Activated CD4-positive, alpha-beta T cell treated with anti-CD3 and anti-CD28 coated beads, Interleukin-2, amount 50 U/mL, for 24 hours (primary cell): ENCODE results near the gene GET4.

ENCODE experiments used
- DNase-seq, 2 donors: peaks; one replicate each; pipeline ENCODE4 v3.0.0-alpha.2; 2020; ENCODE audit warnings: low read depth in 1 of 2, low spot score in 1 of 2

The GET4 gene

DNA sequence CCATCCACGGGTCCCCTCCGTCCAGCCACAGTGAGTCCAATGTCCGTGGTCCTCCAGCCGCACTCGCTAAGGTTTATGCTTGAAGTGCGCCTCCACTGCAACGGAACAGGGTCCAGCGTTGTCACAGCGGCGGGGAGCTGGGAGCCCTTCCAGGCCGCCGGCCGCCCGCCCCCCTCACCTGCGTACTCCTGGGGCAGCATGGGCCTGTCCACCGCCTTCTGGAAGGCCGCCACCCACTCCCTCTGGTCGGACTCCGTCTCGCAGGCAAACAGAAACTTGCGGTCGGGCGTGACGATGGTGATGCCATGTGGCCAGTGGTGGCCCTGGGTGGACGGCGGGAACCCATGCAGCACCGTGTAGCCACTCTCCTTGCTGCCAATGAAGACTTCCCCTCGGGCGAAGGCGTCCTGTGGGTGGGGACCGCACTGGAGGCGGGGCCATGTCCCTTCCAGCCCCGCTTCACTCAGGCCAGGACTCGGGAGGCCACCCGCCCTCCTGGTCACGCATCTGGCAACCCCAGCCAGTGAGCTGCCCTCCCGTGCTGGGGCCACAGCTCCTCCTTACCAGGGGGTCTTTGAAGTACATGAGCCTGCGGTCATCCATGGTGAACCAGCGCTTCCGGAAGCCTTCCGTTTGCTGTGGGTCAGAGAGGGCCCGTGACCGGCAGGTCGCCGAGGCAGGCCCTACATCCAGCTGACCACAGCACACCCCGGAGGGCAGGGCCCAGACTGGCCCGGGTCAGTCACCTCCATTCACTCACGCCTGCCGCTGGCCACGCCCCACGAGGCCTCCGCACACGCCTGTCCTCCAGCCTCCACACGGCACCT, 22.7 kb downstream of the GET4 start:
- DNase-seq, result no peak

DNA sequence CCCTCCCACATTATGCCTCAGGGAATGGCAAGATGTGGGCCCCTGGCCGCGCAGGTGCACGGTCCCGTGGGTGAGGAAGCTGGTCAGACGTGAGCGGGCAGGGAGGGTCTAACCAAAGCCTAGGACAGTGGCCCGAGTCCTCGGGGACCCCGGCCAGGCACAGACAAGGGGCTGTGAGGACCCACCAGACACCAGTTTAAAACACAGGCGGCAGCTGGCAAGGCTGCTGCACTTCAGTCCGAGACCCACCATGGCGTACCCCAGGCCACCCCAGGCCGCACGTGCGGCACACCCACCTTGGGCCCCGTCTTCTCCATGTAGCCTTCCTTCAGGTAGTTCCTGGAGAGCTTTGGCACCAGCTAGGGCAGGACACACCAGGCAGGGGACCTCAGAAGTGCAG, 23.5 kb downstream of the GET4 start:
- DNase-seq, result no peak

DNA sequence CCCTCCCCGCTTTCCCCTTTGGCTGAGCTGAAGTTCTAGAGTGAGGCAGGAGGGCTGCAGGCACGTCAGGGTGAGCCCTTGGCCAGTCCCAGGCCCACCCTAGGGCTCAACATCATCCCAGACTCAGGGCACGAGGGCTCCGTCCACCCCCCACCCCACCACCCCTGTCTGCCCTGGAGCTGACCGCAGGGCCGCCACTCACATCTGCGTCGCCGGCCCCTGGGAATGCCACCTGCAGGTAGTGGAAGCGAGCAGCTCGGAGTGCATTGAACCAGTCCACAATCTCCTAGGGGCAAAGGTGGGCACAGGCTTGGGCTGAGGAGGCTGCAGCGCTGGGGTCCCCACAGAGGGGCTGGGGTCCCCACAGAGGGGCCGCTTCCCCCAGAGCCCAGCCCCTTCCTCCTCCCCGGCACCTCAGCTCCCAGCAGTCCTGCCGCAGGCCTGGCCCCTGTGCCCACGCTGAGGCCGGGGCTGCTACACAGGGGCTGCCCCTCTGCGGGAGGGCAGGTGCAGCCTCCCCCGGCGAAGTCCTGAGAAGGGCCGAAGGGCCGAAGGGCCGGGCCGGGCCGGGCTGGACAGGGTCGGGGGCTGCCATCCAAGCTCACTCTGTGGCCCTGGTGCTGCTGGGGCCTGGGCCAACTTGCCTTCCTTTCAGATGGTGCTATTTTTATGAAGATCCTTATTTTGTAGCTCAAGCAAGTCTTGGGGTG, 24.1 kb downstream of the GET4 start:
- DNase-seq, result no peak

DNA sequence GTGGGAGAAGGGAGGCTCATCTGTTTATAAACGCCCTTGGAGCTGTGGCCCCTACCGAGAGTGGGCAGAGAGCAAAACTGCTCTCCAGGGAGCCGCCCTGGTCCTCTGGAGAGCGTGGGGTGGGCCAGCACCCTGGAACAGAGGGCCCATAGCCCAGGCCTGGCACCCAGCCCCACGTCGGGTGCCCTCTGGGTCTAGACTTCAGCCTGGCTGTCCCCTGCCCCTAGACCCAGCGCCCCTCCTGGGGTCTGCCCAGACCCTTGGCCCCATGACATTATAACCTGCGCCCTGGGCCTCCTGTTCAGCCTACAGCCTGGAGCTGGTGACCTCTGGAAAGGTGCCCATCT, 24.7 kb downstream of the GET4 start:
- no peak for DNase-seq

DNA sequence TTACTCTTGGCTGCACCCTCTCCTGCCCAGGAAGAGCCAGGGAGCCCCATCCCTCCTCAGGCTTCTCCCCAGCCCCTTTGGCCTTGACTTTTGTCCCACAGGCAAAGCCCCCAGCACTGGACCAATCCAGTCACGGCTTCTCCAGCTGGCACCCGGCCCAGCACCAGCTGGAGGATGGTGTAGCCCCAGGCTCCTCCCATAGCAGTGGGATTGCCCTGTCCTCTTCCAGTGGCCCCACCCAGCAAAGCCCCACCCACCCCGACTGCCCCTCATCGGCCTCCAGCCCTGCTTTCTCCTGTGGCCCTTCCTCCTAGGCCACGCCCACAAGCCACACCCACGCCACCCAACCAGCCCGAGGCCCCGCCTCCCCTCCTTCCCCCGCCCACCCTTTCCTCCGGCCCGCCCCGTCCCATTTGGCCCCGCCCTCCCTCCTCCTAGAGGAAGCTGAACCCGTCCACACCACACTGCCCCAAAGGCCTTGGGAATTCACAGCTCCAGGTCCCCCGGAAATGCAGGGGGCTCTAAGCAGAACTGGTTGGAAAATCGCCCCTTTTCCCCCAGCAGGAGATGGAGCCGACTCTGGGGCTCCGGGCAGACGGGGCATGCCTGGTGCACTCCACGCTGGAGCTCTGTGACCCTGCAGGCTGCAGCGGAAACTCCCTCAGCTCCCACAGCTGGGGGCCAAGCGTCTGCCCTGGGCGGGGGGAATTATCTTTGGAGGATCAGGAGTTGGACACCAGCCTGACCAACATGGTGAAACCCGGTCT, 25.2 kb downstream of the GET4 start:
- DNase-seq, result peak in 1 of 2 donors; percentile 40

DNA sequence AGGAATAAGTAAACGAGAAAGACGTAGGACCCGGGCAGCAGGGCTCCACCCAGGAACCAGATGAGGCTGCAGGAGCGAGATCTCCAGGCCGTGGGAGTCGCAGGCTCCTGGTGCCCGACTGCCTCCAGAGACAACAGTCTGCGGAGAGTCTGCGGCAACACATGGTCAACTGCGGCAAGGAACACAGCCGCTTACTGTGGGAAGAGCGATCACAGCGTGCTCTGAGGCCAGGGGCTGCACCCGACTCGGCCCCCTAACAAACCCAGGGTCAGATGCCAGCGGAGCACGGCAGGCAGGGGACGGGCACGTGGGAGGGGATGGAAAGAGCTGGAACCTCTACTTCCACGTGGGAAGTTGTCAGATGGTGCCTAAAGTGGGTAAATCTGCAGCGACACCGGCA, 26.6 kb downstream of the GET4 start:
- no peak for DNase-seq

DNA sequence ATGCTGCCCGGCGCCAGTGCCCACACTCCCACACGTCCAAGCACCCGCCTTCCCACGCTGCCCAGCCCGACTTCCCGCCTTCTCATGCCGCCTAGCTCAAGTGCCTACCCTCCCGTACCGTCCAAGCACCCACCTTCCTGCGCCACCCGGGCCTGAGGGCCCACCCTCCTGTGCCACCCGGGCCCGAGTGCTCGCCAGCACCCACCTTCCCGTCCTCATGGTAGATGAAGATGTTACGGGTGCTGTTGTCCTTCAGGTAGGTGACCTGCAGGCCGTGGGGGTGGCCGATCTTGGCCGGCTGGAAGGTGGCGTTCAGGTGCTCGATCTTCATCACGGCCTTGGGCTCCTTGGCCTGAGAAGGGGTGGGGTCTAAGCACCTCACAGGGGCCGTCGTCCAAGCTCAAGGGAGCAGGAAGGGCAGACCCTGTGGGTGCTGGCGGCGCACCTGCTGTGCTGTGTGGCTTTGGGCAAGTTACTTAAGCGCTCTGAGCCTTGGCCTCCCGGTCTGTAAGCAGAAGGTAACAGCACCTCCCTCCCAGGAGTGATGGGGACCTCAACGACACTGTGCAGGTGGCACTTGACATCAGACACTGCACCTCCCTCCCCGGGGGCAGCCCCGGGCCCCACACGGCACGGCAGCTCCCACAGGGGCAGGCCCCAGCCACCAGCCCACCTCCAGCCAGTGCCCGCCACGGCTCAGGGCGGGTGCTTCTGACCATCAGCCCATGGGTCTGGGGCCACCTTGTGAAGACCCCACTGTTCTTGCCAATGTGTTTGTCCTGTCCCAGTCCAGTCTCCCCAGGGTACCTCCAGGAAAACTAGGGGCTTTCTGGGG, 27.8 kb downstream of the GET4 start:
- no peak for DNase-seq

DNA sequence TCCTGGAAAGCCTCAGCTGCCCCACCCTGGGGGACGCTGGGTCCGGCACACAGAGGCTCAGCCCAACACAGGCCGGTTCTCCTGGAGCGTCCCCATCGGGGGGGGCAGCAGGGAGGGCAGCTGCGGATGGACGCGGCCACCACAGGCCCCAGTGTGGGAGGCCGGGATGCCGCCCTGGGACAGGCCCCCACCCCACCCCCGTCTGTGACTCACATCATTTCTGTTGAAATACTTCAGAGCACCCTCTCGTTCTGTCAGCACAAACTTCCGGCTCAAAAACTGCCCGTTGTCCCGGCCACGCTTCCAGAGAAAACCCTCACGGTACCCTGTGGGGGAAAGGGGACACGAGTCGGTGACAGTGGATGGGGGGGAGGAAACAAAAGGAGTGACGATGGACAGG, 28.5 kb downstream of the GET4 start:
- no peak for DNase-seq

DNA sequence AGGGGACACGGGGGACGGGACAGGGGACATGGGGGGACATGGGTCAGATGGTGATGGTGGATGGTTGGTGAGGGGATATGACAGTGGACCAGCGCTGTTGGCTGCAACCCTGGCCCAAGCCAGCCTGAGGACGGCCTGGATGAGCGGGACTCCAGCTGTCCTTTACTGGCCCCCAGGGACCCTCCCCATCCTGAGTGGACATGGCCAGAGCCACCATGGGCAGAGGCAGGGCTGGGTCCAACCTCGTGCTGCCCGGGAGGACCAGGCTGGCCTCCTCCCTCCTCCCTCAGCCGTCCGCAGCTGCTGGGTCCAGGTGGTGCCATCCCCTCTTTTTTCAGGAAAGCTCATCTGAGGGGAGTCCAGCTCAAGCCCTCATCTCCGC, 30.4 kb downstream of the GET4 start:
- no peak for DNase-seq

DNA sequence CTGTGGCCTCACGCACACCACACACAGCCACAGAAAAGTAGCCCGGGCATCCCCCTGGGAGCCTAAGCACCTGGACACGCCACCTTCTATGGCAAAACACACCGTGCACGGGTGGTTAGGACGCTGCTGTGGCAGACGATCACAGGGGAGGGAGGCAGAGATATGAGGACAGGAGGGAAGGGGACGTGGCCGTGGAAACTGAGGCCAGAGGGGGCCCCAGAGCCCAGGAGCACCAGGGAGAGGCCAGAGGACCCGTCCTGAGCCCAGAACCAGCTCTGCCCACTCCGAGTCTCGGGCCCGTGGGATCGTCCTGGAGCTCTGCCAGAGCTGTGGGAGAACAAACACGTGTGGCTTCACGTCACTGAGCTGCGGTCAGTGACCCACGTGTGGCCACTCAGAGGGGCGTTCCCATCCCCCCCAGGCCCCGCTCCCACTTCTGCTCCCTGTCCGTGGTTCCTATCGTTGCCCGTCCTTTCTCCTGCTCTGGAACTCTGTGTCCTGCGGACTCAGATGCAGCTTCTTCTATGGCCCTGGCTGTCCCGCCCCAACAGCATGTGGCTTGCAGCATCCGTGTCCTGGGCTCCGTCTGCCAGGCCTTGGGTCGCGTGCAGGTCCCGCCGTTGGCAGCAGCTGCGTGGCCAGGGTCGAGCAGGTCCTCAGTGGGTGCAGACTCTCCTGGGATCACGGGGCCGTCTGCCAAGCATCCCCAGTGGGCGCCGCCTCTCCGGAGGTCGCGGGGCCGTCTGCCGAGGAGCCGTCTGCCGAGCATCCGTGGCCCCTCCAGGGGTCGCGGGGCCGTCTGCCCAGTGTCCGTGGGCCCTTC, 31.0 kb downstream of the GET4 start:
- no peak for DNase-seq

DNA sequence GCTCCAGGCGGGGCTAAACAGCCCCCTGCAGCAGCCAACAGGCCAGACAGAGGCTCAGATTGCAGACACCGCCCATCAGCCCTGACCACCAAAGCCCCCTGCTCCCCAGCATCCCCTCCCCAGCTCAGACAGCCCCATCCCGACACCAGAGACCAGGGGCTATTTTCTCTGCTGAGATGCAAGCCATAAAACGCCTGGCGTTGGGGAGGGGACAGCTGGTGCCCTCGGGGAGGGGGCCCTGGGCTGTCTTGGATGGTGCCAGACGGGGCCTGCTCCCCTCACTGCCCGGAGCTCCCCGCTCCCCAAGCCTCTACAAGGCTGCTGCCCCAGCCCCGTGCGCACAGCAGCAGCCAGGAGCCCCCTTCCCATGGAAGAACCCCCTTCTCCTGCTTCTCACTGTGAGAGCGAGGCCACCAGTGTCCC, 31.8 kb downstream of the GET4 start:
- no peak for DNase-seq

DNA sequence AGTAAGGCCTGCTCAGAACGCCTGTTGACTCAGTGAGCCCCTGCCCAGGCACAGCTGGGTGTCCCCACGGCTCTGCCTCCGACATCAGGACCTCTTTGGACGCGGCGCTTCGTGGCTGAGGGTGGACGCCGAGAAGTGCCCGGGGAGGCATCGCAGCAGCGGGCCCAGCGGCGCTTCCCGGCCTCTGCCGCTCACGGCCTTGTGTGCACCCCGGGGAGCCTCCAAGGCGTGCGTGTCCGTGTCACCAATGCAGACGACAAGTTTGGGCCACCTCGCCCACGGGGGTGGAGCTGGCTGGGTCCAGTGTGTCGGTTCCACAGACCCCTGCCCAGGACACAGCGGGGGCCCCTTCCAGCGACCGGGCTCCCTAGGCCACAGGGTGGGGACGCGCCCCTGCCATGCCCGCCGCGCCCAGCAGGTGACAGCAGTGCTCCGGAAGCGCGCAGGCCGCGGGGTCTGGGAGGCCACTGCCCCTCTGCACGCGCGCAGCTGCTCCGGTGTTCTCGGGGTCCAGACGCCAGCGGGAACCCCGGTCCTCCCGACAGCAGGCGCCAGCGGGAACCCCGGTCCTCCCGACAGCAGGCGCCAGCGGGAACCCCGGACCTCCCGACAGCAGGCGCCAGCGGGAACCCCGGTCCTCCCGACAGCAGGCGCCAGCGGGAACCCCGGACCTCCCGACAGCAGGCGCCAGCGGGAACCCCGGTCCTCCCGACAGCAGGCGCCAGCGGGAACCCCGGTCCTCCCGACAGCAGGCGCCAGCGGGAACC, 32.4 kb downstream of the GET4 start:
- peak; percentile 25 to 62 for DNase-seq

DNA sequence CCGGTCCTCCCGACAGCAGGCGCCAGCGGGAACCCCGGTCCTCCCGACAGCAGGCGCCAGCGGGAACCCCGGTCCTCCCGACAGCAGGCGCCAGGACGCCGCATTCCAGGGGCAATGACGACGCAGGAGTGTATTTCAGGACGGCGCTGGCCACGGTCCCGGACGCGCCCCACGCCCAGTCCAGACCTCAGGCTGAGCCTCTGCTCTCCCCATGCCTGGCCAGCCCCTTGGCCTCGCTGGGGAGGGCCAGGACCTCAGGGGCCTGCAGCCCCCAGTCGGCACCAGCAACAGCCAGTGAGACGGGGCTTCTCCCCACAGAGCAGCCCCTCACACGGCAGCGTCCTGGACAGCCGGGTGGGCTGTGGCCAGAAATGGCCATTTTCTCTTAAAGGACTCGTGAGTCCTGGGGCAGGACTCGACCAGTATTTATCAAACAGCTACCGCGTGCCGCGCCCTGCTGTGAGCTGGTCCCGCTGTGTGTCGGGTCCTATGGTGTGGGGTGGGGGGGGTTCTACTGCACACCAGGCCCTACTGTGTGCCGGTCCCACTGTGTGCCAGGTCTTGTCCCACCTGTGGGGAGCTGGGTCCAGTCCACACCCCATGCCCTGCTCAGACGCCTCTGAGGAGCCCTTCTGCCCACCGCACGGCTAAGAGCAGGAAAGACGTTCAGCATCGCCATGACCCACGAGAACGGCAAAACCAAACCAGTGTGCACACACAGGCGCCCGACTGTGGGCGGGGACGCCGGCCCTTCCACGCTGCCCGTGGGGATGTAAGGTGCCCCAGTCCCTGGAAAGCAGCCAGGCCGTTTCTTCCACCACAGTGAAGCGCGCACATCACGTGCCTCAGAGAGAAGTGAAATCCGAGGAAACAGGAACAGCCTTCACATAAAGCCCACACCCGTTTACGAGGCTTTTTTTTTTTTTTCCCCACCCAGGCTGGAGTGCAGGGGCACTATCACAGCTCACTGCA, 33.3 kb downstream of the GET4 start:
- no peak for DNase-seq

DNA sequence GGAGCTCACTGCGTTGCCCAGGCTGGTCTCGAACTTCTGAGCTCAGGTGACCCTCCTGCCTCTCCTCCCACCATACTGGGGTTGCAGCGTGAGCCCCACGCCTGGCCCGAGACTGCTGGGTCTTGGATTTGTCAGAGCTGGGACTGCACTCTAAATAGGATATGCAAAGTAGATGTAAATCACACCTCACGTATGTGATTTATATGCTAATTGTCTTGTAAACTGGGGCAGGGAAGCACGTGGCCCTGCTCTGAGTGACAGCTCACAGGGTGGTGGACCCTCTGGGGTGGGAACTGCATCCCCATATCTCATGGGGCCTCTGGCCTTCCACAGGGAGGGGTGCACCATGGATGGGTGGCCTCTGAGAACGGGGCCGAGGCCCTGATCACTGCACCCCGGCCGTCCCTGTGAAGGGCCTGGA, 34.1 kb downstream of the GET4 start:
- no peak for DNase-seq

DNA sequence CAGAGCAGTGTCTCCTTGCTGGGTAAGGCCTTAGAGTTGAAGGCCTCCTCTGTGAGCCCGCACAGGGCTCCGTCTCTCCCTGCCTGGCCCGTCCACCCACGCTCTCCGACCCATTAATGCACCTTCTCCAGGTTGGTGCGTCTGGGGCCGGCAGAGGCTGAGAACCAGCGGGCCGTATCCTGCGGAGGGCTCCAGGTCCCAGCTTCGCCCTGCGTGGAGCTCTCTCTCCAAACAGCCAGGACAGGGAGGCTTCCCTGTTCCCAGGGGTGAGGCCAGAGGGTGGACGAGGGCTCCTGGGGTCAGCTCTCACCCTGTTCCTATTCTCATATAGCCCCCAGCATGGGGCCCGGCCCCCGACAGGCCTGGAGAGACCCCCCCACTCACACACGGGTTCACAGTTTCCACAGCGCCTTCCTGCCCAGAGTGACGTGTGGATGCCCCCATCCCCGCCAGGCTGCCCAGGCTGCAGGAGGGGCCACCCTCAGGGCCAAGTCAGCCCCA, 34.6 kb downstream of the GET4 start:
- no peak for DNase-seq

DNA sequence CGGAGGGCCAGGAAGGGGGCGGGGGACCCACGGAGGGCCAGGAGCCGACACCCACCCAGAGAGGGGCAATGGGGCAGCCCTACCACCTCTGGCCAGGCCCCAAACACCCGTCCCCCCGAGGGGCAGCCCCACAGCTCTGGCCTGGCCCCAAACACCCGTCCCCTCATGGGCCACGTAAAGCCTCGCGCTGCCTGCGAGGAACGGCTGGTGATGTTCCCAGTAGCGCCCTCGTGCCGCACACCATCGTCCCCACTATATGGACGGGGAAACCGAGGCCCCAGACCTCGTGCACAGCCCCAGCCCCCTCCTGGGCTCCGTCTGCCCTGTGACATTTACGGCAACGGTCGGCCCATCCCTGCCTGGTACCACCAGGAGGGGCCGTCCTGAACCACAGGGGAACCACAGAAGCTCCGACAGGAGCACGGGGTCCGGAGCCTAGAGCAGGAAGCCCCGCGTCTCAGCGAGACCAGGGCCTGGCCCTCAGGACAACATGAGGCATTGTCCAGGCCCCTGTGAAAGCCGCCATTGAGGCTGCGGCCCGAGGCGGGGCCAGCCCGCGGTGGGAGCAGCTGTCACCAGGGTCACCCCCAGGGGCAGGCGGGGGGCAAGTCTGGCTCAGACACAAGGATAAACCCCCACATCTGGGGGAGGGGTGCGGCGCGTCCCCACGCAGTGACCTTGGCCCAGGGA, 35.6 kb downstream of the GET4 start:
- no peak for DNase-seq

DNA sequence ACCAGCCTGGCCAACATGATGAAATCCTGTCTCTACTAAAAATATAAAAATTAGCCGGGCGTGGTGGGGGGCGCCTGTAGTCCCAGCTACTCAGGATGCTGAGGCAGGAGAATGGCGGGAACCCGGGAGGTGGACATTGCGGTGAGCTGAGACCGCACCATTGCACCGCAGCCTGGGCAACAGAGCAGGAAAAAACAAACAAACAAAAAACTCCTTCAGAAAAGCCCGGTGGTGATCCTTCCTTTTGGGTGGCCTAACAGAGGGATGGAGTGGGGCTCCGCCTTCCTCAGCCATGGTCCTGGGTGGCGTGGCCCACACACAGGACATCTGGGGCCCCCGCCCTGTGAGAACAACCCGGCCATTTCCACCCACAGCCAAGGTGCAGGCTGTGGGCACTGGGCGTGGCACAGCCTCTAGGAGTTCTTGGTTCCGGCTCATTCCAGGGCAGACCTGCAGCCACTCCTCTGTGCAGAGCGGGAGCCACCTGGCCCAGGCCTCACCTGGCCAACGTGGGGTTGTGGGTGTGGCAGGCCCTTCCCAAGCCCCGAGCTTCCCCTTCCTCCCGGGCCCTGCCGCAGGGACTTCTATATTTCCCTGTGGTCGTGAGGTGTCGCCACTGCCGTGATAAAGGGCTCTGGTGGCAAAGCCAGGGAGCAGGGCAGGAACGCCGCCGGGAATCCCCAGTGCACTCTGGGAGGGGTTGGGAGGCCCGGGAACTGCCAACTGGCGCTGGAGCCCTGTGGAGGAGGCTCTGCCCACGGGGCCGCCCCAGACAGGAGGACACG, 37.6 kb downstream of the GET4 start:
- no peak for DNase-seq
